HG03354 (cell line): Measurements from ENCODE around the gene TINAGL1.
"Not testable (repeated sequence)": the region's sequence is repeated elsewhere in the genome, so short reads cannot be mapped to it uniquely, and the experiment has no call there.

ENCODE experiments used
- ATAC-seq: cut with Tn5 transposase; IDR thresholded peaks from one replicate; pipeline ENCODE4 v1.9.1; 2021; ENCODE audit warnings: mild to moderate bottlenecking; ENCODE audit not compliant: unreplicated experiment, poor library complexity, severe bottlenecking

Gene TINAGL1

GRCh38 chr1:31581821-31582810, 5.8 kb downstream of the TINAGL1 start:
- no peak for ATAC-seq

- ATAC-seq, result no peak
Measured at GRCh38 chr1:31583082-31583994, 7.0 kb downstream of the TINAGL1 start.

- ATAC-seq, result no peak
Measured at GRCh38 chr1:31583995-31584868, 7.9 kb downstream of the TINAGL1 start.

- ATAC-seq, result no peak
Measured at GRCh38 chr1:31584869-31585735, 8.8 kb downstream of the TINAGL1 start.

GRCh38 chr1:31585736-31586365, 9.5 kb downstream of the TINAGL1 start:
- ATAC-seq, result no peak

- no peak for ATAC-seq
Measured at GRCh38 chr1:31586376-31587327, 10.3 kb downstream of the TINAGL1 start.

GRCh38 chr1:31587328-31587699, 11.0 kb downstream of the TINAGL1 start:
- not testable (repeated sequence) for ATAC-seq

GRCh38 chr1:31587720-31588423, 11.6 kb downstream of the TINAGL1 start:
- no peak for ATAC-seq

GRCh38 chr1:31588751-31589515, 12.6 kb downstream of the TINAGL1 start:
- ATAC-seq, result no peak

- ATAC-seq, result no peak
Measured at GRCh38 chr1:31591425-31592093, 15.2 kb downstream of the TINAGL1 start.

GRCh38 chr1:31592132-31592531, 15.8 kb downstream of the TINAGL1 start:
- no peak for ATAC-seq

- ATAC-seq, result no peak
Measured at GRCh38 chr1:31593136-31593665, 16.9 kb downstream of the TINAGL1 start.

- peak; percentile 69 for ATAC-seq
Measured at GRCh38 chr1:31593770-31594632, 17.7 kb downstream of the TINAGL1 start.
